NCI-H2171 treated with DMSO at 0.1 percent for 48 hours (cell line): ENCODE measurements around the gene PGAP6.
"Not testable (repeated sequence)": the region's sequence is repeated elsewhere in the genome, so short reads cannot be mapped to it uniquely, and the experiment has no call there.

Experiments used
- DNase-seq: peaks from one replicate; lab custom pipeline; 2025; lab: John Stamatoyannopoulos, UW

Gene PGAP6

GRCh38 chr16:400061-400591 lies 18.3 kb upstream of the PGAP6 start:
- DNase-seq, result no peak

- no peak for DNase-seq
Measured at GRCh38 chr16:399340-400019, 17.7 kb upstream of the PGAP6 start.

GRCh38 chr16:398561-399339 lies 17.0 kb upstream of the PGAP6 start:
- DNase-seq, result no peak

GRCh38 chr16:397736-398332 lies 16.1 kb upstream of the PGAP6 start:
- peak; percentile 14 for DNase-seq

- DNase-seq, result peak; percentile 27
Measured at GRCh38 chr16:397135-397661, 15.4 kb upstream of the PGAP6 start, which contains the start of gene NME4. TSS of gene NME4 (plus strand) at chr16:397199. CDS start at chr16:397223, 24 bp downstream.

GRCh38 chr16:396605-397004 lies 14.8 kb upstream of the PGAP6 start:
- DNase-seq, result peak; percentile 71

GRCh38 chr16:396199-396598 lies 14.4 kb upstream of the PGAP6 start:
- DNase-seq, result peak; percentile 50

GRCh38 chr16:392450-393030 lies 10.8 kb upstream of the PGAP6 start:
- no peak for DNase-seq

- peak; percentile 51 for DNase-seq
Measured at GRCh38 chr16:391885-392335, 10.1 kb upstream of the PGAP6 start.

- no peak for DNase-seq
Measured at GRCh38 chr16:389352-389751, 7.6 kb upstream of the PGAP6 start.

- not testable (repeated sequence) for DNase-seq
Measured at GRCh38 chr16:387761-388666, 6.2 kb upstream of the PGAP6 start.

GRCh38 chr16:386641-387156 lies 4.9 kb upstream of the PGAP6 start:
- no peak for DNase-seq

GRCh38 chr16:383326-384051 lies 1.7 kb upstream of the PGAP6 start:
- no peak for DNase-seq

GRCh38 chr16:381012-381788 lies 578 bp downstream of the PGAP6 start:
- DNase-seq, result no peak

- DNase-seq, result no peak
Measured at GRCh38 chr16:380762-381011, 1.1 kb downstream of the PGAP6 start.

GRCh38 chr16:379961-380761 lies 1.6 kb downstream of the PGAP6 start:
- DNase-seq, result no peak

GRCh38 chr16:379183-379960 lies 2.4 kb downstream of the PGAP6 start:
- DNase-seq, result peak; percentile 81

GRCh38 chr16:378821-379182 lies 3.0 kb downstream of the PGAP6 start:
- no peak for DNase-seq
